Activated naive CD4-positive, alpha-beta T cell treated with anti-CD3 and anti-CD28 coated beads, Interleukin-2, amount 50 U/mL, for 72 hours (primary cell): ENCODE data around the gene NDUFB6. TPM values are rescaled to one million over a fixed set of nuclear protein-coding genes. Genes with fewer than 3 reads are reported as not detected.
"Not testable (repeated sequence)": the region's sequence is repeated elsewhere in the genome, so short reads cannot be mapped to it uniquely, and the experiment has no call there.

Experiments used
- ATAC-seq, 2 donors: fragments of 150-1000 bp; cut with Tn5 transposase; 2 replicates each; pipeline ENCODE4 v1.10.0; 2021; ENCODE audit warnings: mild to moderate bottlenecking in 2 of 2, moderate library complexity in 2 of 2
- DNase-seq, 2 donors: peaks; one replicate each; pipeline ENCODE4 v3.0.0; 2021 to 2022; ENCODE audit warnings: low spot score in 2 of 2
- H3K27ac Mint-ChIP-seq, 2 donors: one replicate each; pipeline ENCODE4 v1.8.0; 2022; ENCODE audit warnings: mild to moderate bottlenecking in 2 of 2, mixed read lengths in 2 of 2
- H3K36me3 Mint-ChIP-seq, 2 donors: one replicate each; pipeline ENCODE4 v1.8.0; 2022; ENCODE audit warnings: mixed read lengths in 2 of 2
- H3K9me3 Mint-ChIP-seq, 2 donors: one replicate each; pipeline ENCODE4 v1.8.0; 2022; ENCODE audit warnings: mixed read lengths in 2 of 2
- total RNA-seq, 2 donors: library from RNA; stranded (reverse); gene quantifications; one replicate each; pipeline ENCODE4 v1.2.3, GENCODE V29; 2022

NDUFB6 gene
- total RNA-seq, 2 donors from 2014 or later, result 42.9 to 83.9 TPM

GRCh38 chr9:32548213-32548612 lies 24.7 kb downstream of the NDUFB6 start:
- not testable (repeated sequence) for DNase-seq, H3K27ac Mint-ChIP-seq, H3K9me3 Mint-ChIP-seq, ATAC-seq
- H3K36me3 Mint-ChIP-seq, result peaks cover 33 to 34% of the 10 kb centered on the region in 2 donors

- DNase-seq, result no peak
- Mint-ChIP-seq H3K9me3 (no peaks in the 10 kb centered on the region), H3K27ac (no peak overlapping the region), H3K36me3 (peaks cover 24 to 33% of the 10 kb centered on the region in 2 donors)
- ATAC-seq, result no peak
These were observed 27.1 kb downstream of the NDUFB6 start for GRCh38 chr9:32545884-32546283.

- ATAC-seq (no peak), DNase-seq (no peak)
- H3K27ac Mint-ChIP-seq, result no peak overlapping the region
- peaks cover 14 to 21% of the 10 kb centered on the region in 2 donors for H3K36me3 Mint-ChIP-seq
- H3K9me3 Mint-ChIP-seq, result no peaks in the 10 kb centered on the region
These were observed 29.9 kb downstream of the NDUFB6 start for GRCh38 chr9:32543047-32543446.

GRCh38 chr9:32533816-32534215 lies 39.1 kb downstream of the NDUFB6 start:
- Mint-ChIP-seq H3K36me3 (peaks cover 0 to 10% of the 10 kb centered on the region in 2 donors), H3K27ac (no peak overlapping the region), H3K9me3 (no peaks in the 10 kb centered on the region)
- DNase-seq, result no peak
- ATAC-seq, result no peak

- DNase-seq, result no peak
- ATAC-seq, result no peak
- H3K36me3 Mint-ChIP-seq, result peaks cover 0 to 10% of the 10 kb centered on the region in 2 donors
- H3K9me3 Mint-ChIP-seq, result no peaks in the 10 kb centered on the region
- H3K27ac Mint-ChIP-seq, result no peak overlapping the region
These were observed 39.6 kb downstream of the NDUFB6 start for GRCh38 chr9:32533336-32533735.

GRCh38 chr9:32526707-32527048 lies 46.3 kb downstream of the NDUFB6 start:
- H3K36me3 Mint-ChIP-seq, result peaks cover 23 to 31% of the 10 kb centered on the region in 2 donors
- peak overlapping the region; percentile 93 to 95 for H3K27ac Mint-ChIP-seq
- DNase-seq (no peak), ATAC-seq (no peak)
- peaks cover 8 to 12% of the 10 kb centered on the region in 2 donors for H3K9me3 Mint-ChIP-seq

GRCh38 chr9:32526041-32526706 lies 46.8 kb downstream of the NDUFB6 start, which contains the start of gene RIGI:
Gene RIGI, minus strand, starts transcription at chr9:32526196. Its CDS starts 30 bp downstream, at chr9:32526166.
- peak; percentile 77 to 91 for ATAC-seq
- peak; percentile 57 to 83 for DNase-seq
- H3K27ac Mint-ChIP-seq, result peak within 1 kb of the TSS; percentile 93 to 95
- peaks cover 8 to 12% of the 10 kb centered on the region in 2 donors for H3K9me3 Mint-ChIP-seq
- peaks cover 23 to 30% of the 10 kb centered on the region in 2 donors for H3K36me3 Mint-ChIP-seq

GRCh38 chr9:32525709-32526030 lies 47.3 kb downstream of the NDUFB6 start:
- peak overlapping the region; percentile 93 to 95 for H3K27ac Mint-ChIP-seq
- ATAC-seq (peak in 1 of 2 donors; percentile 18), DNase-seq (peak in 1 of 2 donors; percentile 4)
- peaks cover 8 to 12% of the 10 kb centered on the region in 2 donors for H3K9me3 Mint-ChIP-seq
- peaks cover 23 to 30% of the 10 kb centered on the region in 2 donors for H3K36me3 Mint-ChIP-seq

GRCh38 chr9:32524892-32525708 lies 47.9 kb downstream of the NDUFB6 start:
- Mint-ChIP-seq H3K36me3 (peaks cover 23 to 30% of the 10 kb centered on the region in 2 donors), H3K27ac (peak overlapping the region; percentile 93 to 95), H3K9me3 (peaks cover 8 to 12% of the 10 kb centered on the region in 2 donors)
- DNase-seq, result peak in 1 of 2 donors; percentile 13
- ATAC-seq, result peak; percentile 35 to 52

- H3K36me3 Mint-ChIP-seq, result peaks cover 23 to 30% of the 10 kb centered on the region in 2 donors
These were observed 48.4 kb downstream of the NDUFB6 start for GRCh38 chr9:32524558-32524891.

GRCh38 chr9:32523910-32524309 lies 49.0 kb downstream of the NDUFB6 start:
- Mint-ChIP-seq H3K36me3 (peaks cover 23 to 30% of the 10 kb centered on the region in 2 donors), H3K27ac (peak overlapping the region in 1 of 2 donors; percentile 25), H3K9me3 (peaks cover 8 to 12% of the 10 kb centered on the region in 2 donors)
- DNase-seq (no peak), ATAC-seq (no peak)

More at GRCh38 chr9:32524558-32524891, 48.4 kb downstream of the NDUFB6 start:
- not testable (repeated sequence) for ATAC-seq, H3K27ac Mint-ChIP-seq, DNase-seq
- H3K9me3 Mint-ChIP-seq, result peaks cover 8 to 12% of the 10 kb centered on the region in 2 donors

GRCh38 chr9:32518276-32518675 lies 54.7 kb downstream of the NDUFB6 start:
- Mint-ChIP-seq H3K36me3 (peaks cover 18 to 49% of the 10 kb centered on the region in 2 donors), H3K9me3 (peaks cover 3 to 12% of the 10 kb centered on the region in 2 donors), H3K27ac (no peak overlapping the region)
- DNase-seq (no peak), ATAC-seq (no peak)

- Mint-ChIP-seq H3K27ac (peak overlapping the region in 1 of 2 donors; percentile 56), H3K9me3 (peaks cover 0 to 8% of the 10 kb centered on the region in 2 donors), H3K36me3 (peaks cover 15 to 42% of the 10 kb centered on the region in 2 donors)
- ATAC-seq (no peak), DNase-seq (no peak)
These were observed 56.7 kb downstream of the NDUFB6 start for GRCh38 chr9:32516241-32516640.

- no peak for DNase-seq
- ATAC-seq, result no peak
- no peaks in the 10 kb centered on the region for H3K9me3 Mint-ChIP-seq
These were observed 64.2 kb downstream of the NDUFB6 start for GRCh38 chr9:32508728-32509127.

GRCh38 chr9:32503008-32503407 lies 70.0 kb downstream of the NDUFB6 start:
- ATAC-seq (no peak), DNase-seq (no peak)
- Mint-ChIP-seq H3K9me3 (no peaks in the 10 kb centered on the region), H3K36me3 (peaks cover 0 to 9% of the 10 kb centered on the region in 2 donors), H3K27ac (peak overlapping the region in 1 of 2 donors; percentile 19)

More at GRCh38 chr9:32508728-32509127, 64.2 kb downstream of the NDUFB6 start:
- Mint-ChIP-seq H3K27ac (no peak overlapping the region), H3K36me3 (peaks cover 0 to 10% of the 10 kb centered on the region in 2 donors)
